ENCODE results near the gene CEP85L. TPM values are rescaled to one million over a fixed set of nuclear protein-coding genes. Genes with fewer than 3 reads are reported as not detected.

Gene CEP85L
- total and polyA plus RNA-seq, 2 experiments from 2014 or later, result 9.1 to 10.1 TPM

GRCh38 chr6:118489990-118490389 lies 161.4 kb downstream of the CEP85L start (continued):
- no peak for TF ChIP-seq REST (IDR thresholded peaks at IDR 0.05; ENCODE audit: unreplicated experiment)
- no peak for TF ChIP-seq CREB1 (CRISPR knock-in tag; IDR thresholded peaks at IDR 0.05; ENCODE audit: low read depth)

- Histone ChIP-seq H3K4me1 (ENCODE audit: insufficient read depth) (no peaks in the 10 kb centered on the region; the same call in 1 of the 2 replicates), H3K36me3 (ENCODE audit: insufficient read depth) (no peaks in the 10 kb centered on the region; the same call in 1 of the 2 replicates), H3K79me2 (replicated peaks; ENCODE audit: insufficient read depth) (no peaks in the 10 kb centered on the region), H4K20me1 (replicated peaks; ENCODE audit: insufficient read depth) (no peaks in the 10 kb centered on the region), H3K4me3 (no peak overlapping the region), H3K27me3 (ENCODE audit: insufficient read depth) (no peaks in the 10 kb centered on the region), H2AFZ (no peak overlapping the region), H3K9me2 (ENCODE audit: insufficient read depth) (no peaks in the 10 kb centered on the region), H3K4me2 (no peak overlapping the region), H3F3A (replicated peaks; ENCODE audit: low read depth) (no peaks in the 10 kb centered on the region), H3K27ac (ENCODE audit: low read depth) (no peak overlapping the region)
- peaks cover 17% of the 10 kb centered on the region for H3K36me3 Mint-ChIP-seq (ENCODE audit: low read depth)
- peaks cover 7% of the 10 kb centered on the region; the same call in 2 of the 3 replicates for H3K4me1 Mint-ChIP-seq
- no peak overlapping the region for H3K4me3 Mint-ChIP-seq
- ATAC-seq, result no peak
- no peak for TF ChIP-seq ETS1 (IDR thresholded peaks at IDR 0.05)
- H3K27ac Mint-ChIP-seq, result no peak overlapping the region
- DNase-seq (ENCODE audit: low spot score), result no peak
- H3K9me3 Mint-ChIP-seq, result peaks cover 8% of the 10 kb centered on the region
- no peaks in the 10 kb centered on the region for H3K27me3 Mint-ChIP-seq (ENCODE audit: insufficient read depth, low read depth, poor library complexity)
These were observed 162.8 kb downstream of the CEP85L start for GRCh38 chr6:118488631-118489030.

- no peak overlapping the region for H3K27ac Mint-ChIP-seq
- no peak for ATAC-seq
- peaks cover 17% of the 10 kb centered on the region for H3K36me3 Mint-ChIP-seq (ENCODE audit: low read depth)
- TF ChIP-seq ETS1 (IDR thresholded peaks at IDR 0.05), result no peak
- TF ChIP-seq CTCF (conservative IDR thresholded peaks at IDR 0.05; ENCODE audit: low read depth in 2 of 2), result no peak
- TF ChIP-seq EZH2phosphoT487 (IDR thresholded peaks at IDR 0.05; ENCODE audit: unreplicated experiment), result no peak
- no peak for TF ChIP-seq REST (IDR thresholded peaks at IDR 0.05; ENCODE audit: unreplicated experiment)
- no peak for TF ChIP-seq ZNF114 (CRISPR knock-in tag; IDR thresholded peaks at IDR 0.05)
- no peak for TF ChIP-seq JUNB (IDR thresholded peaks at IDR 0.05; ENCODE audit: unreplicated experiment)
- no peak for TF ChIP-seq POLR2AphosphoS5 (IDR thresholded peaks at IDR 0.05; ENCODE audit: low read depth)
- no peak for TF ChIP-seq STAT1 (IDR thresholded peaks at IDR 0.05; ENCODE audit: unreplicated experiment)
These were observed 165.5 kb downstream of the CEP85L start for GRCh38 chr6:118485601-118486550.

More at GRCh38 chr6:118485601-118486550, 165.5 kb downstream of the CEP85L start:
- Histone ChIP-seq H3K9me2 (ENCODE audit: insufficient read depth) (no peaks in the 10 kb centered on the region), H2AFZ (no peak overlapping the region), H3K4me2 (no peak overlapping the region), H3K4me3 (no peak overlapping the region), H3K27me3 (ENCODE audit: insufficient read depth) (no peaks in the 10 kb centered on the region), H3F3A (replicated peaks; ENCODE audit: low read depth) (no peaks in the 10 kb centered on the region), H3K79me2 (replicated peaks; ENCODE audit: insufficient read depth) (no peaks in the 10 kb centered on the region), H4K20me1 (replicated peaks; ENCODE audit: insufficient read depth) (no peaks in the 10 kb centered on the region), H3K4me1 (ENCODE audit: insufficient read depth) (no peaks in the 10 kb centered on the region; the same call in 1 of the 2 replicates), H3K27ac (ENCODE audit: low read depth) (no peak overlapping the region), H3K36me3 (ENCODE audit: insufficient read depth) (no peaks in the 10 kb centered on the region; the same call in 1 of the 2 replicates)
- peaks cover 4% of the 10 kb centered on the region; the same call in 2 of the 3 replicates for H3K4me1 Mint-ChIP-seq
- DNase-seq (ENCODE audit: low spot score), result no peak
- H3K27me3 Mint-ChIP-seq (ENCODE audit: insufficient read depth, low read depth, poor library complexity), result no peaks in the 10 kb centered on the region
- H3K9me3 Mint-ChIP-seq, result peaks cover 8% of the 10 kb centered on the region
- no peak overlapping the region for H3K4me3 Mint-ChIP-seq
